HEK293 (cell line): Measurements from ENCODE around the gene LRRC4C.

Experiments
- CTCF ChIA-PET: fragments of 350-600 bp; formaldehyde crosslinking; extraction: SDS; loops from one replicate; lab custom pipeline; 2021; ENCODE audit warnings: antibody characterized with exemption; lab: Yijun Ruan, JAX
- POLR2A ChIA-PET: fragments of 300-600 bp; formaldehyde crosslinking; extraction: SDS; loops from one replicate; lab custom pipeline; 2020; ENCODE audit warnings: antibody characterized with exemption, inconsistent platforms; lab: Yijun Ruan, JAX
- H3K27ac ChIP-seq: fragments of 200-500 bp; sonication (Bioruptor generic); 2 replicates; pipeline ENCODE4 v1.5.1; 2014; ENCODE audit warnings: low read depth, low read length, control low read depth, inconsistent platforms; ENCODE audit errors: extremely low read depth
- H3K36me3 ChIP-seq, 2 experiments: fragments of 200-500 bp in 1 of 2; sonication (Bioruptor generic) in 1 of 2; 1 replicate in 1 of 2; 2 replicates in 1 of 2; pipeline ENCODE4 v1.5.1; 2014 to 2017; ENCODE audit warnings: inconsistent platforms in 2 of 2, low read length in 2 of 2; ENCODE audit not compliant: control insufficient read depth in 2 of 2, insufficient read depth in 1 of 2
- H3K4me1 ChIP-seq: fragments of 200-500 bp; sonication (Bioruptor generic); 2 replicates; pipeline ENCODE4 v1.5.1; 2014; ENCODE audit warnings: mild to moderate bottlenecking, low read length, inconsistent platforms; ENCODE audit not compliant: control insufficient read depth, insufficient read depth
- H3K4me3 ChIP-seq: 2 replicates; pipeline ENCODE4 v1.5.1; 2011; ENCODE audit warnings: low read depth, mild to moderate bottlenecking, control low read depth, low read length, moderate library complexity
- H3K9me3 ChIP-seq: fragments of 200-500 bp; sonication (Bioruptor generic); 2 replicates; pipeline ENCODE4 v1.5.1; 2014; ENCODE audit warnings: low read depth, low read length, inconsistent platforms; ENCODE audit not compliant: control insufficient read depth, insufficient read depth
- BCL6B ChIP-seq: fragments of 450-650 bp; formaldehyde crosslinking; IDR thresholded peaks from 2 replicates; pipeline ENCODE4 v1.5.1; 2017; ENCODE audit warnings: missing biosample characterization, missing genetic modification characterization
- ELK4 ChIP-seq: IDR thresholded peaks from 2 replicates; pipeline ENCODE4 v1.6.1; 2011; ENCODE audit warnings: mild to moderate bottlenecking, low read depth, low read length, borderline replicate concordance
- GLI2 ChIP-seq: fragments of 450-650 bp; formaldehyde crosslinking; IDR thresholded peaks from 2 replicates; pipeline ENCODE4; 2017; ENCODE audit warnings: missing biosample characterization, missing genetic modification characterization, low read depth, borderline replicate concordance
- KLF10 ChIP-seq: fragments of 450-650 bp; IDR thresholded peaks from 2 replicates; pipeline ENCODE4 v1.5.1; 2018; ENCODE audit warnings: missing biosample characterization, mild to moderate bottlenecking, missing genetic modification characterization
- MYNN ChIP-seq: fragments of 450-650 bp; formaldehyde crosslinking; IDR thresholded peaks from 2 replicates; pipeline ENCODE4 v1.5.1; 2016; ENCODE audit warnings: missing biosample characterization, missing genetic modification characterization, borderline replicate concordance
- TSHZ1 ChIP-seq: fragments of 450-650 bp; formaldehyde crosslinking; IDR thresholded peaks from 2 replicates; pipeline ENCODE4 v1.5.1; 2016; ENCODE audit warnings: missing biosample characterization, missing genetic modification characterization, borderline replicate concordance
- ZBTB10 ChIP-seq: fragments of 450-650 bp; formaldehyde crosslinking; IDR thresholded peaks from 2 replicates; pipeline ENCODE4 v1.5.1; 2016; ENCODE audit warnings: missing biosample characterization, missing genetic modification characterization
- ZBTB21 ChIP-seq: fragments of 450-650 bp; formaldehyde crosslinking; IDR thresholded peaks from 2 replicates; pipeline ENCODE4 v1.5.1; 2017; ENCODE audit warnings: missing biosample characterization, missing genetic modification characterization
- ZFHX2 ChIP-seq: fragments of 450-650 bp; formaldehyde crosslinking; conservative IDR thresholded peaks from 2 replicates; pipeline ENCODE4 v1.5.1; 2016; ENCODE audit warnings: missing biosample characterization, missing genetic modification characterization
- ZNF157 ChIP-seq: fragments of 450-650 bp; formaldehyde crosslinking; IDR thresholded peaks from 2 replicates; pipeline ENCODE4 v1.5.1; 2016; ENCODE audit warnings: missing biosample characterization, missing genetic modification characterization
- ZNF16 ChIP-seq: fragments of 450-650 bp; formaldehyde crosslinking; IDR thresholded peaks from 2 replicates; pipeline ENCODE4 v1.5.1; 2016; ENCODE audit warnings: low read depth, missing biosample characterization, missing genetic modification characterization
- ZNF169 ChIP-seq: fragments of 450-650 bp; formaldehyde crosslinking; IDR thresholded peaks from 2 replicates; pipeline ENCODE4 v1.5.1; 2016; ENCODE audit warnings: missing biosample characterization, missing genetic modification characterization
- ZNF175 ChIP-seq: fragments of 450-650 bp; formaldehyde crosslinking; IDR thresholded peaks from 2 replicates; pipeline ENCODE4 v1.5.1; 2016; ENCODE audit warnings: missing biosample characterization, missing genetic modification characterization
- ZNF37A ChIP-seq: fragments of 450-650 bp; IDR thresholded peaks from 2 replicates; pipeline ENCODE4 v1.5.1; 2018; ENCODE audit warnings: missing biosample characterization, missing genetic modification characterization
- ZNF513 ChIP-seq: fragments of 450-650 bp; IDR thresholded peaks from 2 replicates; pipeline ENCODE4 v1.5.1; 2018; ENCODE audit warnings: missing biosample characterization, missing genetic modification characterization
- ZNF600 ChIP-seq: fragments of 450-650 bp; formaldehyde crosslinking; IDR thresholded peaks from 2 replicates; pipeline ENCODE4 v1.5.1; 2016; ENCODE audit warnings: missing biosample characterization, missing genetic modification characterization
- ZNF677 ChIP-seq: fragments of 450-650 bp; IDR thresholded peaks from 2 replicates; pipeline ENCODE4 v1.5.0; 2018; ENCODE audit warnings: missing biosample characterization, mild to moderate bottlenecking, missing genetic modification characterization, moderate library complexity
- ZNF692 ChIP-seq: fragments of 450-650 bp; formaldehyde crosslinking; IDR thresholded peaks from 2 replicates; pipeline ENCODE4 v1.5.1; 2016; ENCODE audit warnings: missing biosample characterization, missing genetic modification characterization
- ZNF76 ChIP-seq: fragments of 450-650 bp; formaldehyde crosslinking; IDR thresholded peaks from 2 replicates; pipeline ENCODE4; 2016; ENCODE audit warnings: low read depth, missing biosample characterization, missing genetic modification characterization, borderline replicate concordance

The LRRC4C gene

GRCh38 chr11:41282395-41282794 is 177.1 kb downstream of the LRRC4C start:
- ChIA-PET POLR2A (no interaction called here), CTCF (no interaction called here)
- H3K4me1 ChIP-seq: no peaks in the 10 kb centered on the region
- H3K36me3 ChIP-seq: no peaks in the 10 kb centered on the region
- H3K9me3 ChIP-seq: no peaks in the 10 kb centered on the region
- no peak overlapping the region for H3K4me3 ChIP-seq
- H3K27ac ChIP-seq: no peak overlapping the region
- no peak for TF ChIP-seq GLI2 (tag by site-specific recombination)
- no peak for TF ChIP-seq ZNF157
- TF ChIP-seq KLF10 (tag by site-specific recombination): no peak
- no peak for TF ChIP-seq ZNF16 (tag by site-specific recombination)
- TF ChIP-seq ZNF600 (tag by site-specific recombination): no peak
- TF ChIP-seq MYNN (tag by site-specific recombination): no peak
- TF ChIP-seq ZFHX2 (tag by site-specific recombination): no peak
- TF ChIP-seq ZNF37A (tag by site-specific recombination): no peak
- TF ChIP-seq ZNF76: no peak
- TF ChIP-seq ELK4: no peak
- TF ChIP-seq ZNF677 (tag by site-specific recombination): no peak
- no peak for TF ChIP-seq ZBTB10 (tag by site-specific recombination)
- TF ChIP-seq ZBTB21 (tag by site-specific recombination): no peak
- no peak for TF ChIP-seq ZNF169 (tag by site-specific recombination)
- no peak for TF ChIP-seq ZNF692 (tag by site-specific recombination)
- TF ChIP-seq ZNF175 (tag by site-specific recombination): no peak
- no peak for TF ChIP-seq ZNF513
- no peak for TF ChIP-seq BCL6B
- no peak for TF ChIP-seq TSHZ1 (tag by site-specific recombination)
